HepG2 (cell line): Measurements from ENCODE around the gene IRX5. TPM values are rescaled to one million over a fixed set of nuclear protein-coding genes. Genes with fewer than 3 reads are reported as not detected.

Source experiments
- AHR ChIP-seq: IDR thresholded peaks from 2 replicates; pipeline ENCODE4 v1.6.1; 2018; ENCODE audit warnings: missing genetic modification reagents, missing compliant biosample characterization
- CREB1 ChIP-seq, 2 experiments: fragments of 450-650 bp in 1 of 2; IDR thresholded peaks; 2 replicates each; pipeline ENCODE4 v1.6.1; 2016 to 2017; ENCODE audit warnings: control low read depth in 1 of 2, mild to moderate bottlenecking in 1 of 2, missing compliant biosample characterization in 1 of 2, missing genetic modification characterization in 1 of 2
- DNMT3B ChIP-seq: conservative IDR thresholded peaks from 2 replicates; pipeline ENCODE4 v1.6.1; 2016; ENCODE audit warnings: missing biosample characterization, control low read depth
- HDAC6 ChIP-seq: fragments of 200-600 bp; sonication (generic); IDR thresholded peaks from 2 replicates; pipeline ENCODE4 v1.7.0; 2017; ENCODE audit warnings: mild to moderate bottlenecking, antibody characterized with exemption, low read length, low read depth
- HNRNPLL ChIP-seq: fragments of 200-400 bp; formaldehyde crosslinking; IDR thresholded peaks from 2 replicates; pipeline ENCODE4 v1.6.1; 2017; ENCODE audit warnings: mild to moderate bottlenecking, low read depth, low read length; ENCODE audit not compliant: poor library complexity, severe bottlenecking
- IRF2 ChIP-seq: IDR thresholded peaks from 2 replicates; pipeline ENCODE4 v1.6.1; 2018; ENCODE audit warnings: missing genetic modification reagents, missing compliant biosample characterization
- IRF9 ChIP-seq: sonication (generic); formaldehyde crosslinking; IDR thresholded peaks from 2 replicates; pipeline ENCODE4 v1.8.0; 2022; ENCODE audit warnings: missing genetic modification reagents, mild to moderate bottlenecking, borderline replicate concordance
- KLF15 ChIP-seq: sonication (generic); formaldehyde crosslinking; IDR thresholded peaks from 2 replicates; pipeline ENCODE4 v1.8.1; 2023; ENCODE audit warnings: borderline replicate concordance, mild to moderate bottlenecking, inconsistent platforms, missing genetic modification reagents, mixed read lengths
- LBX2 ChIP-seq: sonication (generic); formaldehyde crosslinking; IDR thresholded peaks from 2 replicates; pipeline ENCODE4 v1.5.0; 2020; ENCODE audit warnings: missing genetic modification reagents, mild to moderate bottlenecking, borderline replicate concordance
- RFX1 ChIP-seq: fragments of 450-650 bp; IDR thresholded peaks from 2 replicates; pipeline ENCODE4 v1.6.1; 2017
- SMAD9 ChIP-seq: sonication (generic); formaldehyde crosslinking; IDR thresholded peaks from 2 replicates; pipeline ENCODE4 v1.5.1; 2020; ENCODE audit warnings: mild to moderate bottlenecking, missing genetic modification reagents
- STAT6 ChIP-seq: sonication (generic); formaldehyde crosslinking; IDR thresholded peaks from 2 replicates; pipeline ENCODE4 v1.4.0; 2020; ENCODE audit warnings: missing genetic modification reagents, mild to moderate bottlenecking, borderline replicate concordance
- TAF1 ChIP-seq: sonication (generic); formaldehyde crosslinking; IDR thresholded peaks from 2 replicates; pipeline ENCODE4 v1.4.0; 2020; ENCODE audit warnings: missing genetic modification reagents
- TFDP2 ChIP-seq: sonication (generic); formaldehyde crosslinking; IDR thresholded peaks from 2 replicates; pipeline ENCODE4 v1.4.0; 2020; ENCODE audit warnings: missing genetic modification reagents
- ZBTB46 ChIP-seq: sonication (generic); formaldehyde crosslinking; IDR thresholded peaks from 2 replicates; pipeline ENCODE4 v1.4.0; 2020; ENCODE audit warnings: mild to moderate bottlenecking, missing genetic modification reagents, borderline replicate concordance
- ZNF451 ChIP-seq: sonication (generic); formaldehyde crosslinking; IDR thresholded peaks from 2 replicates; pipeline ENCODE4 v1.5.0; 2020; ENCODE audit warnings: mild to moderate bottlenecking, missing genetic modification reagents
- ZNF790 ChIP-seq: sonication (generic); formaldehyde crosslinking; IDR thresholded peaks from 2 replicates; pipeline ENCODE4 v1.8.0; 2022; ENCODE audit warnings: missing genetic modification reagents, mild to moderate bottlenecking, borderline replicate concordance
- polyA plus RNA-seq, 8 experiments: library from polyadenylated mRNA; depleted of rRNA in 3 of 8; stranded (reverse) in 7 of 8; unstranded in 1 of 8; fragments of >200 nt; fragmentation: Illumina TruSeq in 4 of 8; extraction: Trizol in 4 of 8; gene quantifications; 2 replicates each; pipeline versions ENCODE4 v1.2.1 to v1.2.3, GENCODE V29; 2011 to 2016; ENCODE audit warnings: low read depth in 4 of 8, missing spikeins in 1 of 8, mixed read lengths in 1 of 8; ENCODE audit not compliant: insufficient read depth in 1 of 8
- total RNA-seq, 5 experiments: library from RNA; depleted of rRNA; stranded (reverse); fragments of >200 nt; fragmentation: Illumina TruSeq; extraction: Trizol; gene quantifications; 2 replicates each; pipeline ENCODE4 v1.2.3, GENCODE V29; 2016; ENCODE audit warnings: low read depth in 1 of 5

Gene IRX5
- total and polyA plus RNA-seq, 2 of the 13 experiments (the other 11 are each of a cell fraction or from before 2014, with no cell fraction given) = not detected

- TF ChIP-seq IRF2 (no peak), HNRNPLL (peak; percentile 27), HDAC6 (no peak), TFDP2 (no peak), ZNF451 (CRISPR knock-in tag) (no peak), STAT6 (no peak), RFX1 (no peak), KLF15 (no peak), LBX2 (CRISPR knock-in tag) (no peak), SMAD9 (CRISPR knock-in tag) (no peak), ZBTB46 (CRISPR knock-in tag) (no peak), AHR (CRISPR knock-in tag) (no peak), IRF9 (CRISPR knock-in tag) (no peak), CREB1 (IDR thresholded peaks at IDR 0.05) (no peak), CREB1 (CRISPR knock-in tag; IDR thresholded peaks at IDR 0.05) (no peak), TAF1 (CRISPR knock-in tag) (0 out of 2 replicates have a peak, but pooled peaks have one; percentile 5), ZNF790 (CRISPR knock-in tag) (no peak), DNMT3B (CRISPR knock-in tag) (no peak)
Observed at GRCh38 chr16:54936201-54936978, 5.7 kb downstream of the IRX5 start (continued).
